ENCODE measurements around the gene CRYGN. TPM values are rescaled to one million over a fixed set of nuclear protein-coding genes. Genes with fewer than 3 reads are reported as not detected.

CRYGN gene
- total RNA-seq, 1 experiment from 2014 or later, result not detected

GRCh38 chr7:151438864-151439601 lies 908 bp downstream of the CRYGN start:
- DNase-seq (ENCODE audit: low read depth), result no peak

- DNase-seq (ENCODE audit: low read depth), result no peak
Observed at GRCh38 chr7:151437866-151438516, 1.9 kb downstream of the CRYGN start.

- DNase-seq (ENCODE audit: low read depth), result no peak
Observed at GRCh38 chr7:151437159-151437553, 2.8 kb downstream of the CRYGN start.

GRCh38 chr7:151436446-151437158 lies 3.3 kb downstream of the CRYGN start:
- no peak for DNase-seq (ENCODE audit: low read depth)

GRCh38 chr7:151435971-151436370 lies 4.0 kb downstream of the CRYGN start:
- no peak for DNase-seq (ENCODE audit: low read depth)

- no peak for DNase-seq (ENCODE audit: low read depth)
Observed at GRCh38 chr7:151435103-151435916, 4.6 kb downstream of the CRYGN start.

- DNase-seq (ENCODE audit: low read depth), result no peak
Observed at GRCh38 chr7:151434549-151434948, 5.4 kb downstream of the CRYGN start.

- no peak for DNase-seq (ENCODE audit: low read depth)
Observed at GRCh38 chr7:151433721-151434400, 6.1 kb downstream of the CRYGN start.

- DNase-seq (ENCODE audit: low read depth), result no peak
Observed at GRCh38 chr7:151432658-151433521, 7.1 kb downstream of the CRYGN start.

GRCh38 chr7:151431768-151432311 lies 8.1 kb downstream of the CRYGN start:
- DNase-seq (ENCODE audit: low read depth), result no peak

GRCh38 chr7:151431281-151431767 lies 8.6 kb downstream of the CRYGN start:
- DNase-seq (ENCODE audit: low read depth), result no peak

- no peak for DNase-seq (ENCODE audit: low read depth)
Observed at GRCh38 chr7:151430391-151431205, 9.3 kb downstream of the CRYGN start.

GRCh38 chr7:151429560-151430331 lies 10.2 kb downstream of the CRYGN start:
- DNase-seq (ENCODE audit: low read depth), result no peak

GRCh38 chr7:151429237-151429559 lies 10.7 kb downstream of the CRYGN start:
- DNase-seq (ENCODE audit: low read depth), result no peak

- DNase-seq (ENCODE audit: low read depth), result peak; percentile 90
Observed at GRCh38 chr7:151428378-151429236, 11.3 kb downstream of the CRYGN start.

- DNase-seq (ENCODE audit: low read depth), result no peak
Observed at GRCh38 chr7:151427705-151428377, 12.1 kb downstream of the CRYGN start.

All from RPMI7951 (cell line).